GM12878 (cell line): ENCODE measurements around the gene MAD1L1.
"Not testable (repeated sequence)": the region's sequence is repeated elsewhere in the genome, so short reads cannot be mapped to it uniquely, and the experiment has no call there.

Experiments
- BACH1 ChIP-seq: fragments of 450-650 bp; IDR thresholded peaks from 2 replicates; pipeline ENCODE4 v1.6.1; 2017; ENCODE audit warnings: mild to moderate bottlenecking, borderline replicate concordance
- BHLHE40 ChIP-seq, 2 experiments: fragments of 450-650 bp in 1 of 2; IDR thresholded peaks; 2 replicates each; pipeline ENCODE4 v1.6.1; 2011 to 2017; ENCODE audit warnings: low read depth in 2 of 2, borderline replicate concordance in 1 of 2, improper control_type of control experiment in 1 of 2, low read length in 1 of 2, mild to moderate bottlenecking in 1 of 2
- EP300 ChIP-seq, 2 experiments: fragments of 150-350 bp in 1 of 2; IDR thresholded peaks; 2 replicates each; pipeline ENCODE4 v1.6.1; 2011 to 2012; ENCODE audit warnings: low read depth in 2 of 2, low read length in 2 of 2, borderline replicate concordance in 1 of 2, improper control_type of control experiment in 1 of 2, inconsistent platforms in 1 of 2; ENCODE audit not compliant: control insufficient read depth in 1 of 2
- EZH2 ChIP-seq: IDR thresholded peaks from 2 replicates; pipeline ENCODE4 v1.6.1; 2012; ENCODE audit warnings: low read depth, mild to moderate bottlenecking, control low read depth, inconsistent platforms, low read length, borderline replicate concordance; ENCODE audit not compliant: control insufficient read depth
- HDAC2 ChIP-seq: fragments of 200-600 bp; sonication (generic); IDR thresholded peaks from 2 replicates; pipeline ENCODE4 v1.6.1; 2017
- POLR2A ChIP-seq: IDR thresholded peaks from 2 replicates; pipeline ENCODE4 v1.6.1; 2011; ENCODE audit warnings: low read depth, mild to moderate bottlenecking, low read length
- RAD21 ChIP-seq: IDR thresholded peaks from 2 replicates; pipeline ENCODE4 v1.6.1; 2011; ENCODE audit warnings: mild to moderate bottlenecking, low read depth, low read length, moderate library complexity; ENCODE audit not compliant: insufficient read depth
- RCOR1 ChIP-seq: conservative IDR thresholded peaks from 2 replicates; pipeline ENCODE4 v1.6.1; 2012; ENCODE audit warnings: low read depth, low read length, improper control_type of control experiment
- SREBF2 ChIP-seq: IDR thresholded peaks from 2 replicates; pipeline ENCODE4 v1.6.1; 2012; ENCODE audit warnings: mild to moderate bottlenecking, low read length
- TBL1XR1 ChIP-seq: IDR thresholded peaks from 2 replicates; pipeline ENCODE4 v1.6.1; 2012; ENCODE audit warnings: low read depth, low read length, improper control_type of control experiment
- TF ChIP-seq, protein P1 (sequence below): IDR thresholded peaks from 2 replicates; pipeline ENCODE4 v1.6.1; 2011; ENCODE audit warnings: borderline replicate concordance, low read depth, mild to moderate bottlenecking, moderate library complexity, low read length; ENCODE audit not compliant: insufficient read depth, poor library complexity, severe bottlenecking
- TF ChIP-seq, protein P2 (sequence below), 3 experiments: IDR thresholded peaks in 2 of 3; conservative IDR thresholded peaks in 1 of 3; 2 replicates each; pipeline ENCODE4 v1.5.1; 2011; ENCODE audit warnings: low read depth in 3 of 3, low read length in 3 of 3, mild to moderate bottlenecking in 3 of 3, control low read depth in 2 of 3, moderate library complexity in 2 of 3, inconsistent platforms in 1 of 3, mixed read lengths in 1 of 3; ENCODE audit not compliant: control insufficient read depth in 2 of 3, insufficient read depth in 1 of 3; ENCODE audit errors: extremely low read depth in 1 of 3

DNA sequence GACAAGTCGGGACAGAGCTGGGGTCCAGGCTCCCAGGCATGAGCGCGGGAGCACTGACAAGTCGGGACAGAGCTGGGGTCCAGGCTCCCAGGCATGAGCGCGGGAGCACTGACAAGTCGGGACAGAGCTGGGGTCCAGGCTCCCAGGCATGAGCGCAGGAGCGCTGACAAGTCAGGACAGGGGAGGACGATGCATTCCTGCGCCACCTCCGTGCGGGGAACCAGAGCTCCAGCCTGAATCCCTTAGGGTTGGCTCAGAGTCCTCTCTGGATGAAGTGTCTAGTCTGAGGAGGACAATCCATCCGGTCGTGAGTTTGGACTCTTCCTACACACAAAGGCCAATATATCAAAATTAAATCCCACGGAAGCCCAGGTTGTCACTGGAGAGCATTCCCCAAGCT is 196.5 kb downstream of the MAD1L1 start:
- not testable (repeated sequence) for TF ChIP-seq RCOR1; HDAC2; RAD21; BHLHE40 (IDR thresholded peaks at IDR 0.05; ENCODE audit: borderline replicate concordance in 1 of 2, low read depth in 2 of 2, low read length in 1 of 2); BACH1; EZH2; POLR2A; TBL1XR1; EP300 (IDR thresholded peaks at IDR 0.05; ENCODE audit: borderline replicate concordance in 1 of 2, control insufficient read depth in 1 of 2, low read depth in 2 of 2, low read length in 2 of 2); SREBF2
- TF ChIP-seq, protein P1, sequence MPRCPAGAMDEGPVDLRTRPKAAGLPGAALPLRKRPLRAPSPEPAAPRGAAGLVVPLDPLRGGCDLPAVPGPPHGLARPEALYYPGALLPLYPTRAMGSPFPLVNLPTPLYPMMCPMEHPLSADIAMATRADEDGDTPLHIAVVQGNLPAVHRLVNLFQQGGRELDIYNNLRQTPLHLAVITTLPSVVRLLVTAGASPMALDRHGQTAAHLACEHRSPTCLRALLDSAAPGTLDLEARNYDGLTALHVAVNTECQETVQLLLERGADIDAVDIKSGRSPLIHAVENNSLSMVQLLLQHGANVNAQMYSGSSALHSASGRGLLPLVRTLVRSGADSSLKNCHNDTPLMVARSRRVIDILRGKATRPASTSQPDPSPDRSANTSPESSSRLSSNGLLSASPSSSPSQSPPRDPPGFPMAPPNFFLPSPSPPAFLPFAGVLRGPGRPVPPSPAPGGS = not testable (repeated sequence)
- TF ChIP-seq, protein P2, sequence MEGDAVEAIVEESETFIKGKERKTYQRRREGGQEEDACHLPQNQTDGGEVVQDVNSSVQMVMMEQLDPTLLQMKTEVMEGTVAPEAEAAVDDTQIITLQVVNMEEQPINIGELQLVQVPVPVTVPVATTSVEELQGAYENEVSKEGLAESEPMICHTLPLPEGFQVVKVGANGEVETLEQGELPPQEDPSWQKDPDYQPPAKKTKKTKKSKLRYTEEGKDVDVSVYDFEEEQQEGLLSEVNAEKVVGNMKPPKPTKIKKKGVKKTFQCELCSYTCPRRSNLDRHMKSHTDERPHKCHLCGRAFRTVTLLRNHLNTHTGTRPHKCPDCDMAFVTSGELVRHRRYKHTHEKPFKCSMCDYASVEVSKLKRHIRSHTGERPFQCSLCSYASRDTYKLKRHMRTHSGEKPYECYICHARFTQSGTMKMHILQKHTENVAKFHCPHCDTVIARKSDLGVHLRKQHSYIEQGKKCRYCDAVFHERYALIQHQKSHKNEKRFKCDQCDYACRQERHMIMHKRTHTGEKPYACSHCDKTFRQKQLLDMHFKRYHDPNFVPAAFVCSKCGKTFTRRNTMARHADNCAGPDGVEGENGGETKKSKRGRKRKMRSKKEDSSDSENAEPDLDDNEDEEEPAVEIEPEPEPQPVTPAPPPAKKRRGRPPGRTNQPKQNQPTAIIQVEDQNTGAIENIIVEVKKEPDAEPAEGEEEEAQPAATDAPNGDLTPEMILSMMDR (IDR thresholded peaks at IDR 0.05 in 2 of 3, conservative IDR thresholded peaks at IDR 0.05 in 1 of 3; ENCODE audit: control insufficient read depth in 2 of 3, extremely low read depth in 1 of 3, insufficient read depth in 1 of 3, low read depth in 3 of 3, low read length in 3 of 3) = not testable (repeated sequence)
